ENCODE results near the gene DLG2.
"Not testable (repeated sequence)": the region's sequence is repeated elsewhere in the genome, so short reads cannot be mapped to it uniquely, and the experiment has no call there.

DLG2 gene

GRCh38 chr11:84412862-84413261 is 1214.3 kb downstream of the DLG2 start:
- no peak for DNase-seq

DNA sequence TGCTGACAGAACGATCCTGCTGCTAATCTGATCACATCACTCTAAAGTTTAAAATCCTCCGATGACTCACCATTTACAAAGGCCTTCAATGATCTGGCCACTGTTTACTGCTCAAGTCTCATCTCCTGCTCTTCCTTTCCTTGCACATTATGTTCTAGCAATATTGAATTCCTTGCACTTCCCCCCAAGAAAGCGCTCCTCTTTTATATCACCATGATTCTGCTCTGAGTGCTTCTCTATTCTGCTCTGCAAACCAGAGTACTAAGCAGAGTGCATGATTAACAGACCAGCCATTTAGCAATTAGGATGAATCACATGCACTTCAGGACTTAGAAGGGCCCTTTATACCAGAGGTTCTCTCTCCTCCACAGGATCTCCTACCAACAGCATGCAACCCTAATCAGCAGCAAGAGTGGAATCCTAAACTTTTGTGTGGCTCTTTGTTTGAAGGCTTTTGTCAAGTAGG is 1218.2 kb downstream of the DLG2 start:
- DNase-seq, result no peak

GRCh38 chr11:84407091-84407490 is 1220.1 kb downstream of the DLG2 start:
- DNase-seq, result no peak

DNA sequence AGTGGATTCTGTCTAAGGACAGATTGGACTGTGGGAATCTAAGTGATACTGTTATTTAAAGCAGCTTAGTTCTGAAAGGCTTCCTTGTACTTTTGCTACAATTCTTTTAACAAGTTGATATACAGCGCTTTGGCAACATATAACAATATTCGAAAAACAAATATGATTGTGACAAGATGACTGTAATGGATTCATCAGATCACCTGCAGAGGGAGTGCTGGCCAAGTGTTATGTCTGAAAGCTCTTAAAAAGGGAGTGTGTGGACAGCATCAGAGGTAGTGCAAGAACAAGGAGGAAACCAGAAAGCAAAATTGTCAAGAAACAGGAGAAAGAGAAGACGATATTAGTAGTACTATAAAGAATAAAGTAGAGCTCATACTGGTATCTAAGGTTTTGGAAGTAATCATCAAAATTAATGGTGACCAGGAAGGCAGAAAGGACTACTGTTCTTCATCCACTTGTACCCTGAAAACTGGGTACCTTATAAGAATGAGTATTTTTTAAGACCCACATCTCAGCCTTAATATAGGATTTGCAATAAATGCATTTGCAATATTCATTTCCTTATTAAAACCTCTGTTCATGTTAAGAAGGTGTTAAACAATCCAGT is 1229.0 kb downstream of the DLG2 start:
- no peak for DNase-seq

- DNase-seq, result no peak
Observed at GRCh38 chr11:84396521-84396920, 1230.6 kb downstream of the DLG2 start.

GRCh38 chr11:84390441-84391078 is 1236.6 kb downstream of the DLG2 start:
- no peak for DNase-seq

DNA sequence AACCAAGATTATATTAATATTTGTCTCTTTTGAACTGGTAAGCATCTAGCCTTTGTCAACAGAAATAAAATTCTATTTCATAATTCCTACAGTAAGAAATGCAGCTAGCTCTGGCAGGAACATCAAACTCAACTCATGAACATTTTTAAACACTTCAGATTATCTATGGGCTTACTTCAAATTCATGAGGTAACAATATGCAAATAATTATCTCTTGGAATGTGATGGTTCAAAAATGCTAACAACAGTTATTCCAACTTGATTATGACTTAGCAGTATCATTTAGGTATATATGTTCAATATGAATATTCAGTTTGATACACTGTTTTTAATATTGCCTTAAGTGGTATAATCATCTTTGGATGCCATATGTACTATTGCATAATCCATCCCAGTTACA is 1237.4 kb downstream of the DLG2 start:
- DNase-seq, result no peak

- DNase-seq, result no peak
Observed at GRCh38 chr11:84384731-84385130, 1242.4 kb downstream of the DLG2 start.

GRCh38 chr11:84383576-84383975 is 1243.6 kb downstream of the DLG2 start:
- no peak for DNase-seq

- DNase-seq, result no peak
Observed at GRCh38 chr11:84381666-84382065, 1245.5 kb downstream of the DLG2 start.

DNA sequence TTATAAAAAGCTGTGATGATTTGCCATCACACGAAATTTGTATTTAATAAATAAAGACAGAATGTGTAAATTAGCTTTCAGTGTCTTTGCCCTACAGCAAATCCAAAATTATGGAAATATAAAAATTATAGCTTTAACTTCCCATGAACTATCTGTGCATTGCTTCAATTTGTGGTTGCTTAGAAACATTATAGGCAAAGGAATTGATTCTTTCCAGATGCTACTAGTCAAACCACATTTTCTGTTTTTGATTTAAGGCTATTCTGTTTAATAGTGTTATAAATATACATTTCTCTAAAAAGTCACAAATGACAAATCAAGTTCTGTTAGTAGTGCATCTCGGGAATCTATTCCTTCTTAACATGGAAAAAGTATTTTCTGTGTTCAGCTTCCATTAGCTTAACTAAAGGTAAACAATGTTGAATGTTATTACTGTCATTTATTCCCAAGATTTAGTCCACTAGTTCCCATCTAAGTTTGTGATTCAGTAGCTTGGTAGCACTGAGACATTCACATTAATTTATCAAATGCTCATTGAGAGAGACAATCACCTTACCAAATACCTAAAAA is 1254.7 kb downstream of the DLG2 start:
- DNase-seq, result no peak

- no peak for DNase-seq
Observed at GRCh38 chr11:84358034-84358433, 1269.1 kb downstream of the DLG2 start.

DNA sequence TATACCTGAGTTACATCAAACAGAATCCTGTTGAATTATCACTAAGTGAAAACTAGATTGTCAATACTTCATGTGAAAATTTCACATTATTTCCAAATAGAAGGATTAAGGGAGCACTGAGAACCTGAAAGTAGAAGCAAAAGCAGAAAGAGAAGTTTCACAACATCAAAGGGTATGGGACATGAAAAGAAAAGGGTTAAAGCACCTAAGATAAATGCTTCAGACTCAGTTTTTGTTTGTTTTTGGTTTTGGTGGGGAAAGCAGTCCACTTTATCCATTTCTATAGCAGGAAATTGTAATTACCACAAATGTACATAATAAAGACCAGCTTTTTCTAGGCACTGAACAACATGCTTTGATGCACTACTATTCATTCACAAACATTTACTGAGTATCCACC is 1271.2 kb downstream of the DLG2 start:
- no peak for DNase-seq

GRCh38 chr11:84345597-84345996 is 1281.5 kb downstream of the DLG2 start:
- no peak for DNase-seq

DNA sequence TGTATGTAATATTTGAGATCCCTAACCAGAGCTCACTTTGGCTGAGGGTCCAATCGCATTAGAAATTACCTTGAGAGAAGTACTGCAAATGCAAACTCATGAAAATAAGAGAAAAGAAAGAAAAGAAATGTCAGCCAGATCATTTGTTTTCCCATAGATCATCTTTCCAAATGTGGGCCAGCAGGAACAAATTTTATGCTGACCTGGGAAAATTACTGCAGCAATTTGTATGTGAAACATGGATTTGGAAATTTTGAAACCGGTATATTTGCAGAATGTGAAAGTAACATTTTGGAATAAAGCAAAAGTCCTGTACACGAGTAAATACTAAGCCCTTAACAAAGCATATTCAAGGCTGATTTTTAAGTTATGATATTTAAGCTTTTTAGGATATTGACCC is 1282.1 kb downstream of the DLG2 start:
- no peak for DNase-seq

DNA sequence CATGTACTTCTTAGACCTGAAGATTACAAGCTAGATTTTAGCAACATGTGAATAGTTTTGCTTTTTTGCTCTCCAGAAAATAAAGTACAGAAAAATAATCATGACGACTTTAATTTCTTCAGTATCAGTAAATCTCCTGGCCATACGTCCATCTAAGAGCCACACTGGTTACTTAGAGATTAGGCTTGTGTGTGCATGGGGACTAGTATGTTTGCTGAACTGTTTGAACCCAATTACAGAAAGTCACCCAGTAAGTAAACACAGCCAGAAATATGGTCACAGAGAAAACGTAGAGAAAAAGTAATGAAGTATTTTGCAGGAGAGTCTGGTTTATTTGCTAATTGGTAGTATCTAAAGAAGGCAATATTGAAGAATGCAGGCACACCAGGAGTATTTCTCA is 1287.3 kb downstream of the DLG2 start:
- no peak for DNase-seq

GRCh38 chr11:84333221-84333620 is 1293.9 kb downstream of the DLG2 start:
- no peak for DNase-seq

GRCh38 chr11:84322211-84322610 is 1304.9 kb downstream of the DLG2 start:
- no peak for DNase-seq

GRCh38 chr11:84319863-84320262 is 1307.3 kb downstream of the DLG2 start:
- DNase-seq, result no peak

DNA sequence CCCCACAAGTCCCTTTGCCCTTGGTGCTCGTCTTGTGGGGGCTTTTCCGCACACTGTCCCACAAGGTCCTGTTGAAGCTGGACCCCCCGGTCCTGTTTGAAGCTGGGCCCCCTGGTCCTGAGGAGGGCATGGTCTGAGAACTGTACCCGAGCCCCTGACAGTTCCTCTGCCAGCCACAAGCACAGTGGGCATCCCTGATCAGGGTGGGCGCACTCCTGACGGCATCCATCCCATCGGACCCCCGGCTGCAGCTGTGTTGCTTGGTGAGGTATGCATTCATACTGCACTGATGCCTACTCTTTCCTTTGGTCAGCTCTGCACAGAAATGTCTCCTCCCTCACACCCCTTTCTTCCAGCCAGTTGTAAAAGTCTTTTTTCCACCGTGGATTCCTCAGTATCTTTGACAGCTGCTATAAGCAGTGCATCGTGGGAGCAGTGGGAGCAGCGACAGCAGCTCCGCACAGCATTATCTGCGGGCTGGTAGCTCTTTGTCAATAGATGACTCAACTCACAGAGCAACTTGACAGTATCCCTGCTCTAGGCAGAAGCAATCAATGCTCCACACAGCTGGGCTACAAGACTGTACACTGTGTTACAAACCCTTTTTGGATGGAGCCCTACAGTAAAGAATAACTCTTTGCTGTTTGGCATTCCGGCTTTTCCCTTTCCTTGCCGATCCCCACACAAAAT is 1310.1 kb downstream of the DLG2 start:
- no peak for DNase-seq

- DNase-seq, result no peak
Observed at GRCh38 chr11:84313830-84314359, 1313.2 kb downstream of the DLG2 start.

DNA sequence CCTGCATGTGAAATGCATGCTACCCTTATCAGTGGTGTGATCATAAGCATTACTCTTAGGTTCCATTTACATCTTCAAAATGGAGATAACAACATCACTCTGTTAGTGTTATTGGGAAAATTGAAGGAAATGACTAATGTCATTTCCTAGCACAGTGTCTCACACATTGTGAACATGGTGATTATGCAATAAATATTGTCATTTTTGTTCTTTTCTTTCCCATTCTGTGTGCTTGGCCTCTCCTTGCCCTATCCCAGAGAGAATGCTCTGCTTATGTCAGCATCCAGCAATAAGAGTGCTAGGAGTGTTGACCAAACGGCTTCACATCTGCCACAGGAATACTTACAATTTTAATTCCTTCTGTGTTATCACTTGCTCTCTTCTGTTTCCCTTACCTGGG is 1316.9 kb downstream of the DLG2 start:
- no peak for DNase-seq

- not testable (repeated sequence) for DNase-seq
Observed at GRCh38 chr11:84308491-84308890, 1318.7 kb downstream of the DLG2 start.

DNA sequence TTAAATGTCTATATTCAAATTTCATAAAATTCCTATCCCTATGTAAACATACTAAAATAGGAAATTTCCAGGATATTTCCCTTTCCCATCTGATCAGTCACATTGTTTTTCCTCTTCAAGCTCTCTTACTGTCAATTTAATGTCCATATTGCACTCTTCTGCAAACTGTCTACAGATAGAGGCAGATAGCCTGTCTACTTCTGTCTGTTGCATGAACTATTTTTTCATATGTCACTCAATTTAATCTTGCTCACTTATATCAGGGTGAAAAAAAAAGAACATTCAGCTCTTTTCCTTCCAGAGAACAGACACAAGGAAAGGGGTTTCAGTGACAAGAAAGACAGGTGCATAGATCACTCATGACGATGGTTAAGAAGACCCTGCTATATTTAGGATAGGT is 1327.1 kb downstream of the DLG2 start:
- DNase-seq, result no peak
